ENCODE results near the gene LARP4B. TPM values are rescaled to one million over a fixed set of nuclear protein-coding genes. Genes with fewer than 3 reads are reported as not detected.

LARP4B gene
- total and polyA plus RNA-seq, 2 experiments from 2014 or later: 18.3 to 52.3 TPM

GRCh38 chr10:896982-897381 lies 34.5 kb downstream of the LARP4B start:
- no peak for ATAC-seq
- Histone ChIP-seq H3K4me3 (no peak overlapping the region), H3K27ac (ENCODE audit: low read depth) (no peak overlapping the region), H3F3A (replicated peaks; ENCODE audit: low read depth) (no peaks in the 10 kb centered on the region), H3K9me2 (ENCODE audit: insufficient read depth) (no peaks in the 10 kb centered on the region), H3K4me2 (no peak overlapping the region), H3K27me3 (ENCODE audit: insufficient read depth) (no peaks in the 10 kb centered on the region), H4K20me1 (replicated peaks; ENCODE audit: insufficient read depth) (peaks cover 66% of the 10 kb centered on the region), H2AFZ (no peak overlapping the region), H3K4me1 (ENCODE audit: insufficient read depth) (no peaks in the 10 kb centered on the region; the same call in 1 of the 2 replicates), H3K36me3 (ENCODE audit: insufficient read depth) (no peaks in the 10 kb centered on the region), H3K79me2 (replicated peaks; ENCODE audit: insufficient read depth) (peaks cover 100% of the 10 kb centered on the region)
- DNase-seq (ENCODE audit: low spot score): no peak
- Mint-ChIP-seq H3K27me3 (ENCODE audit: insufficient read depth, low read depth, poor library complexity) (peaks cover 2% of the 10 kb centered on the region), H3K4me1 (peaks cover 21% of the 10 kb centered on the region; the same call in 2 of the 3 replicates), H3K9me3 (no peaks in the 10 kb centered on the region), H3K36me3 (ENCODE audit: low read depth) (no peaks in the 10 kb centered on the region), H3K27ac (no peak overlapping the region; the same call in 1 of the 2 replicates), H3K4me3 (no peak overlapping the region)
- TF ChIP-seq STAT1 (IDR thresholded peaks at IDR 0.05; ENCODE audit: unreplicated experiment) (no peak), ZNF114 (CRISPR knock-in tag; IDR thresholded peaks at IDR 0.05) (no peak), ZNF331 (CRISPR knock-in tag; IDR thresholded peaks at IDR 0.05; ENCODE audit: low read depth) (no peak), ZNF462 (CRISPR knock-in tag; IDR thresholded peaks at IDR 0.05) (no peak), CREB1 (CRISPR knock-in tag; IDR thresholded peaks at IDR 0.05; ENCODE audit: low read depth) (no peak), NANOG (IDR thresholded peaks at IDR 0.05; ENCODE audit: borderline replicate concordance) (no peak), JUNB (IDR thresholded peaks at IDR 0.05; ENCODE audit: unreplicated experiment) (no peak), EZH2 (IDR thresholded peaks at IDR 0.05; ENCODE audit: low read depth, unreplicated experiment) (no peak), POLR2AphosphoS5 (IDR thresholded peaks at IDR 0.05; ENCODE audit: low read depth) (no peak), EZH2phosphoT487 (IDR thresholded peaks at IDR 0.05; ENCODE audit: unreplicated experiment) (no peak), REST (IDR thresholded peaks at IDR 0.05; ENCODE audit: unreplicated experiment) (no peak)
- TF ChIP-seq, protein P1, sequence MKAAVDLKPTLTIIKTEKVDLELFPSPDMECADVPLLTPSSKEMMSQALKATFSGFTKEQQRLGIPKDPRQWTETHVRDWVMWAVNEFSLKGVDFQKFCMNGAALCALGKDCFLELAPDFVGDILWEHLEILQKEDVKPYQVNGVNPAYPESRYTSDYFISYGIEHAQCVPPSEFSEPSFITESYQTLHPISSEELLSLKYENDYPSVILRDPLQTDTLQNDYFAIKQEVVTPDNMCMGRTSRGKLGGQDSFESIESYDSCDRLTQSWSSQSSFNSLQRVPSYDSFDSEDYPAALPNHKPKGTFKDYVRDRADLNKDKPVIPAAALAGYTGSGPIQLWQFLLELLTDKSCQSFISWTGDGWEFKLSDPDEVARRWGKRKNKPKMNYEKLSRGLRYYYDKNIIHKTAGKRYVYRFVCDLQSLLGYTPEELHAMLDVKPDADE (IDR thresholded peaks at IDR 0.05): no peak
- TF ChIP-seq, protein P2, sequence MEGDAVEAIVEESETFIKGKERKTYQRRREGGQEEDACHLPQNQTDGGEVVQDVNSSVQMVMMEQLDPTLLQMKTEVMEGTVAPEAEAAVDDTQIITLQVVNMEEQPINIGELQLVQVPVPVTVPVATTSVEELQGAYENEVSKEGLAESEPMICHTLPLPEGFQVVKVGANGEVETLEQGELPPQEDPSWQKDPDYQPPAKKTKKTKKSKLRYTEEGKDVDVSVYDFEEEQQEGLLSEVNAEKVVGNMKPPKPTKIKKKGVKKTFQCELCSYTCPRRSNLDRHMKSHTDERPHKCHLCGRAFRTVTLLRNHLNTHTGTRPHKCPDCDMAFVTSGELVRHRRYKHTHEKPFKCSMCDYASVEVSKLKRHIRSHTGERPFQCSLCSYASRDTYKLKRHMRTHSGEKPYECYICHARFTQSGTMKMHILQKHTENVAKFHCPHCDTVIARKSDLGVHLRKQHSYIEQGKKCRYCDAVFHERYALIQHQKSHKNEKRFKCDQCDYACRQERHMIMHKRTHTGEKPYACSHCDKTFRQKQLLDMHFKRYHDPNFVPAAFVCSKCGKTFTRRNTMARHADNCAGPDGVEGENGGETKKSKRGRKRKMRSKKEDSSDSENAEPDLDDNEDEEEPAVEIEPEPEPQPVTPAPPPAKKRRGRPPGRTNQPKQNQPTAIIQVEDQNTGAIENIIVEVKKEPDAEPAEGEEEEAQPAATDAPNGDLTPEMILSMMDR (conservative IDR thresholded peaks at IDR 0.05; ENCODE audit: low read depth in 2 of 2): no peak
